ENCODE data around the gene DIP2C. TPM values are rescaled to one million over a fixed set of nuclear protein-coding genes. Genes with fewer than 3 reads are reported as not detected.
A peak's percentile ranks its signal among the peaks of the same experiment; 100 is the strongest.
"Not testable (repeated sequence)": the region's sequence is repeated elsewhere in the genome, so short reads cannot be mapped to it uniquely, and the experiment has no call there.

The DIP2C gene
- total RNA-seq, 1 experiment from 2014 or later, result 10.7 TPM

DNA sequence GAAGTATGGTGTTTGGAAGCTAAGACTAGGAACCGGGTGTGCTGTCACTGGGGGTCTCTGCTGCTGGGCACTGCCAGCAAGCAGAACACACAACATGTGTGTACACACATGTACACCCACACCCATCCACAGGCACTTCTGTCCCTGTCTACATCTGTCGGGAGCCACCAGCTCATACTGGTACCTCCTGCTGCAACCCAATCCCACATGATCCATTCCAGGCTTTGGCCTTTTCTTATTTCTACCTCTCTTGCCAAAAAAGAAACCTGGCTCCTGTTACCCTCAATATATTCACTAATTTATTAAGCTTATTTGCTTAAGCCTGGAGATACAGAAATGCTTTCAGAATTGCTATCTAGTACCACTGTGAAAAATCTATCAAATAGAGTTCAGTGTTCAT lies 246.0 kb downstream of the DIP2C start:
- Histone ChIP-seq H3K36me3 (no peaks in the 10 kb centered on the region), H3K27me3 (no peaks in the 10 kb centered on the region), H3K4me3 (no peak overlapping the region), H3K9me3 (no peaks in the 10 kb centered on the region)
- DNase-seq, result no peak

DNA sequence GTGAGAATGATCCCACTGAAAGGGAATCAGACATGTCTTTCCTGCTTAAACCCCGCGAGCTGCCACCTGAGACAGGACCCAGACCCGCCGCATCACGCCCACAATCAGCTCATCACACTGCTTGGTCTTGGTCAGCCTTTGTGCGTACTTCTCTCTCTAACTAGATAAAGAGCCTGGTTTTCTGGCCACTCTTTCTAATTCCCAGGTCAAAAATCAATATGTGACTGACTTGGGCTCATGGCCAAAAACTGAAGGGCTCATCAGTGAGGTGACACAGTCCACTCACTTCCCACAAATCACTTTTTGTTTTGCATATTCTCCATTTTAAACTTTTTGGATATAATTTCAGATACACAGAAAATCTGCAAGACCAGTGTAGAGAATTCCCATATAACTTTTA lies 247.3 kb downstream of the DIP2C start:
- H3K27me3 ChIP-seq, result no peaks in the 10 kb centered on the region
- no peaks in the 10 kb centered on the region for H3K9me3 ChIP-seq
- DNase-seq, result no peak
- no peaks in the 10 kb centered on the region for H3K36me3 ChIP-seq
- no peak overlapping the region for H3K4me3 ChIP-seq

DNA sequence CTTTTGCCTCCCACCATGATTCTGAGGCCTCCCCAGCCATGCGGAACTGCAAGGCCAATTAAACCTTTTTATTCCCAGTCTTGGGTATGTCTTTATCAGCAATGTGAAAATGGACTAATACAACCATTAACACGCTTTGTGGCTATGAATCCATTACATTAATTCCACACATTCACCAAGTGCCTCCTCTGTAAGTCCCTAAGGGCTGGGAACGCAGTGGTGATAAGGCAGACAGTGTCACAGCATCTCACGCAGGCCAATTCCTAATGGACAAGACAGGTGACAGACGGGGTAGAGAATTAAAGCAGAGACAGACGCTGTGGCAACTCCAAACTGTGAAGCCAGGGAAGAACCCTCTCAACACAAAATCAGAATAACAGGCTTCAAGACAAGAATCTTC lies 247.8 kb downstream of the DIP2C start:
- Histone ChIP-seq H3K27me3 (no peaks in the 10 kb centered on the region), H3K4me3 (no peak overlapping the region), H3K9me3 (no peaks in the 10 kb centered on the region), H3K36me3 (no peaks in the 10 kb centered on the region)
- DNase-seq, result no peak

GRCh38 chr10:440127-440526 lies 249.3 kb downstream of the DIP2C start:
- DNase-seq, result no peak
- H3K9me3 ChIP-seq, result no peaks in the 10 kb centered on the region
- no peaks in the 10 kb centered on the region for H3K27me3 ChIP-seq
- H3K36me3 ChIP-seq, result no peaks in the 10 kb centered on the region
- no peak overlapping the region for H3K4me3 ChIP-seq

DNA sequence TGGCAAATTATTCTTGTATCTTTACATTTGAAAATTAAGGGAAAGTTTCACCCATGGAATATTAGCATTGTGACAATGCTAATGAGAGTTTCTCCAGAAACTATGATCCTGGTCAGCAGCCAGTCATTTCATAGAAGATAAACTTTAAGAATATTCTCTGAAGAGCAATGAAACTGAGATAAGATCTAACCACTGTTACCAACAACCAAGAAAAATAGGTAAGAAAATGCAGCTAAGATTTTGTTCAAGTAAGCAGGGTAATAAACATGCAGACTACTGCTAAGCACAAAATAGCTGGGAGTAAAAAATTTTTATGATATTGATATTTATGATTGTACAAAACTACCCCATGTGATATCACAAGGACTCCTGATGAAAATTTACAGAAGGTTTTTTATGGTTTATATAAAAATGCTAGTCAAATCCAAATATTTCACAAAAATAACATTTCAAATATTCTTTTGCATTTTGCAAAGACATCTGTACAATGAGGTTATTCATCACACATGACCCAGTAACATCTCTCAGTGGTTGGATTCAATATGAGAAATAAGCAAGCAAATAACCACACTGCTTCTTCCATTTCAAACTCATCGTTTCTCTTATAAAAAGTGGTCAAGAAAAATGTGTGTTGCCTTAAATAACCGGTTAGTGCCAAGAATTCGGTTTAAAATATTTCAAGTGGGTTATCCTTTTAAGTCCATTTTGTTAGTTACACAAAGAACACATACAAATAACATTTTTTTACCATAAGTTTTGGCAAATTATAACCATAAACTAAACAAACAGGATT lies 251.6 kb downstream of the DIP2C start:
- H3K27me3 ChIP-seq, result no peaks in the 10 kb centered on the region
- H3K4me3 ChIP-seq, result no peak overlapping the region
- H3K36me3 ChIP-seq, result peaks cover 2% of the 10 kb centered on the region; the same call in 1 of the 2 replicates
- no peak for DNase-seq
- no peaks in the 10 kb centered on the region for H3K9me3 ChIP-seq

- Histone ChIP-seq H3K27me3 (no peaks in the 10 kb centered on the region), H3K36me3 (peaks cover 2% of the 10 kb centered on the region; the same call in 1 of the 2 replicates), H3K9me3 (peaks cover 5% of the 10 kb centered on the region; the same call in 1 of the 2 replicates), H3K4me3 (no peak overlapping the region)
- DNase-seq, result no peak
Observed at GRCh38 chr10:436911-437665, 252.4 kb downstream of the DIP2C start.

GRCh38 chr10:436013-436697 lies 253.3 kb downstream of the DIP2C start:
- H3K9me3 ChIP-seq, result peaks cover 5% of the 10 kb centered on the region; the same call in 1 of the 2 replicates
- peaks cover 2% of the 10 kb centered on the region; the same call in 1 of the 2 replicates for H3K36me3 ChIP-seq
- no peaks in the 10 kb centered on the region for H3K27me3 ChIP-seq
- H3K4me3 ChIP-seq, result no peak overlapping the region
- no peak for DNase-seq

DNA sequence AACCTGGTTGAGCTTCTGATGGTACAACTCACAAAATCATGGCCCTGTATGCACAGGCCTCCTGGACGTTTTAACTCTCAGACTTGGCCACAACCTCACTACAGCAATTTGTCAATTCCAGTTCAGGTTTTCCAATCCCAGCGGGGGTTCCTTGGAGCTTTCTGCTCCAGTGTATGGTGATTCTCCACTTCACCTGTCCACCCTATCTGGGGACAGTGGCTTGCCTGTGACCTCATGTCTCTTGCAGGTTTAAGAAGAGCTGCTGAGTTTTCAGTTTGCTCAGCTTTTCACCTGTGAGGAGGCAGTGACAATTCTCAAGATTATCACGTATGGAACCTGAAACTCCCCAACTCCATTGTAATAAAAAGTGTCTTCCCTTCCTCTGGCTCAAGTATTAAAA lies 254.1 kb downstream of the DIP2C start:
- no peak for DNase-seq
- Histone ChIP-seq H3K9me3 (peaks cover 5% of the 10 kb centered on the region; the same call in 1 of the 2 replicates), H3K27me3 (no peaks in the 10 kb centered on the region), H3K4me3 (no peak overlapping the region), H3K36me3 (peaks cover 5% of the 10 kb centered on the region)

GRCh38 chr10:429696-430095 lies 259.8 kb downstream of the DIP2C start:
- H3K27me3 ChIP-seq, result no peaks in the 10 kb centered on the region
- no peak overlapping the region for H3K4me3 ChIP-seq
- H3K36me3 ChIP-seq, result peaks cover 5% of the 10 kb centered on the region
- peaks cover 5% of the 10 kb centered on the region; the same call in 1 of the 2 replicates for H3K9me3 ChIP-seq
- no peak for DNase-seq

- Histone ChIP-seq H3K9me3 (peaks cover 5% of the 10 kb centered on the region; the same call in 1 of the 2 replicates), H3K36me3 (peaks cover 2% of the 10 kb centered on the region), H3K27me3 (no peaks in the 10 kb centered on the region), H3K4me3 (no peak overlapping the region)
- no peak for DNase-seq
Observed at GRCh38 chr10:427761-428519, 261.5 kb downstream of the DIP2C start.

DNA sequence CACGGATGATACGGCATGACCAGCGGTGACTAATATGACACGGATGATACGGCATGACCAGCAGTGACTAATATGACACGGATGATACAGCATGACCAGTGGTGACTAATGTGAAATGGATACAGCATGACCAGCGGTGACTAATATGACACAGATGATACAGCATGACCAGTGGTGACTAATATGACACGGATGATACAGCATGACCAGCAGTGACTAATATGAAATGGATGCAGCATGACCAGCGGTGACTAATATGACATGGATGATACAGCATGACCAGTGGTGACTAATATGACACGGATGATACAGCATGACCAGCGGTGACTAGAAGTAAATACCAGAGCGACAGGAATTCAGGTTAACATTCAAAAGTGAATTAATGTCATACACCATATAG lies 264.1 kb downstream of the DIP2C start:
- not testable (repeated sequence) for H3K4me3 ChIP-seq, H3K36me3 ChIP-seq, H3K27me3 ChIP-seq, H3K9me3 ChIP-seq
- peak; percentile 4 for DNase-seq

- not testable (repeated sequence) for H3K36me3 ChIP-seq, H3K4me3 ChIP-seq, H3K27me3 ChIP-seq, DNase-seq, H3K9me3 ChIP-seq
Observed at GRCh38 chr10:424724-425123, 264.7 kb downstream of the DIP2C start.

DNA sequence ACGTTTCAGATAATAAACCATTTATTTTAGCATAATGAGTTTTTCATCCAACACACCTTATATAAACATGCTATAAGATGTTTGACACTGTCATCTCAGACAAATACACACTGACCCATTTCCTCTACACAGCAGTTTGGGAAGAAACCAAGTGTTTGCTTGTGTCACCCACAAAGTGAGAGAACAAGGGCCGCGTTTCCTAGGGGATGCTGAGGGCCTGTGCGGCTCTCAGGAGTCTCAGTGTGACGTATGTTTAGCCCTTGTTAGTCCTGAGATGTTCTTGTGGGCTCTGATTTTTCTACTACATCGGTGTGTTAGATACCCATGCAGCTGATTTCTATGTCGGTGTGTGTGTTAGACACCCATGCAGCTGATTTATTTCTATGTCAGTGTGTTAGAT lies 266.3 kb downstream of the DIP2C start:
- H3K27me3 ChIP-seq, result no peaks in the 10 kb centered on the region
- no peak overlapping the region for H3K4me3 ChIP-seq
- H3K36me3 ChIP-seq, result no peaks in the 10 kb centered on the region
- no peaks in the 10 kb centered on the region for H3K9me3 ChIP-seq
- DNase-seq, result no peak

GRCh38 chr10:422675-423074 lies 266.8 kb downstream of the DIP2C start:
- H3K27me3 ChIP-seq, result no peaks in the 10 kb centered on the region
- no peaks in the 10 kb centered on the region for H3K36me3 ChIP-seq
- H3K9me3 ChIP-seq, result no peaks in the 10 kb centered on the region
- no peak for DNase-seq
- H3K4me3 ChIP-seq, result no peak overlapping the region

GRCh38 chr10:422241-422640 lies 267.2 kb downstream of the DIP2C start:
- H3K27me3 ChIP-seq, result no peaks in the 10 kb centered on the region
- DNase-seq, result no peak
- H3K9me3 ChIP-seq, result no peaks in the 10 kb centered on the region
- no peaks in the 10 kb centered on the region for H3K36me3 ChIP-seq
- no peak overlapping the region for H3K4me3 ChIP-seq

- no peak for DNase-seq
- H3K36me3 ChIP-seq, result no peaks in the 10 kb centered on the region
- no peaks in the 10 kb centered on the region for H3K27me3 ChIP-seq
- H3K9me3 ChIP-seq, result no peaks in the 10 kb centered on the region
- H3K4me3 ChIP-seq, result no peak overlapping the region
Observed at GRCh38 chr10:421170-421569, 268.3 kb downstream of the DIP2C start.

Data from MG63 (cell line).